Subcutaneous abdominal adipose tissue (tissue), 5 donors: ENCODE data around the gene CNOT6L.
"Not testable (repeated sequence)": the region's sequence is repeated elsewhere in the genome, so short reads cannot be mapped to it uniquely, and the experiment has no call there.

Experiments used
- H3K27ac ChIP-seq: one replicate; pipeline ENCODE4 v1.7.0; 2013; ENCODE audit warnings: low read depth, mild to moderate bottlenecking, inconsistent platforms, low read length, moderate library complexity
- H3K27me3 ChIP-seq, 5 donors: one replicate each; pipeline ENCODE4 v1.7.0; 2013; ENCODE audit warnings: low read length in 5 of 5, inconsistent platforms in 1 of 5; ENCODE audit not compliant: control insufficient read depth in 5 of 5, insufficient read depth in 4 of 5
- H3K36me3 ChIP-seq, 5 donors: one replicate each; pipeline ENCODE4 v1.7.0; 2013; ENCODE audit warnings: low read length in 5 of 5; ENCODE audit not compliant: control insufficient read depth in 5 of 5, insufficient read depth in 5 of 5
- H3K4me1 ChIP-seq, 5 donors: one replicate each; pipeline ENCODE4 v1.7.0; 2013; ENCODE audit warnings: low read length in 5 of 5, mild to moderate bottlenecking in 3 of 5, moderate library complexity in 1 of 5; ENCODE audit not compliant: control insufficient read depth in 5 of 5, insufficient read depth in 5 of 5
- H3K4me3 ChIP-seq, 5 donors: one replicate each; pipeline ENCODE4 v1.7.0; 2013; ENCODE audit warnings: low read length in 5 of 5, low read depth in 1 of 5
- H3K9ac ChIP-seq, 5 donors: one replicate each; pipeline ENCODE4 v1.7.0; 2013; ENCODE audit warnings: low read length in 5 of 5, mild to moderate bottlenecking in 4 of 5, moderate library complexity in 3 of 5
- H3K9me3 ChIP-seq, 5 donors: one replicate each; pipeline ENCODE4 v1.7.0; 2013; ENCODE audit warnings: low read length in 5 of 5; ENCODE audit not compliant: control insufficient read depth in 5 of 5
- donor health status: healthy.
- donor health status: healthy.
- donor health status: healthy.
- donor health status: healthy.
- donor health status: healthy.

CNOT6L gene

GRCh38 chr4:77721073-77721472 lies 98.1 kb downstream of the CNOT6L start:
- Histone ChIP-seq H3K27ac (no peak overlapping the region), H3K27me3 (no peaks in the 10 kb centered on the region), H3K4me1 (no peaks in the 10 kb centered on the region), H3K4me3 (no peak overlapping the region), H3K9me3 (no peaks in the 10 kb centered on the region), H3K9ac (no peak overlapping the region), H3K36me3 (peaks cover 8 to 34% (median 18%) of the 10 kb centered on the region in 5 donors)

- not testable (repeated sequence) for H3K27ac ChIP-seq, H3K4me3 ChIP-seq, H3K27me3 ChIP-seq, H3K9ac ChIP-seq, H3K4me1 ChIP-seq, H3K9me3 ChIP-seq
- H3K36me3 ChIP-seq = peaks cover 5 to 23% (median 9%) of the 10 kb centered on the region in 5 donors
These were observed 100.7 kb downstream of the CNOT6L start for GRCh38 chr4:77718500-77718899.

- Histone ChIP-seq H3K4me1 (no peaks in the 10 kb centered on the region), H3K9me3 (no peaks in the 10 kb centered on the region), H3K27ac (no peak overlapping the region), H3K27me3 (no peaks in the 10 kb centered on the region), H3K4me3 (no peak overlapping the region), H3K36me3 (peaks cover 3 to 23% (median 8%) of the 10 kb centered on the region in 5 donors), H3K9ac (no peak overlapping the region)
These were observed 103.5 kb downstream of the CNOT6L start for GRCh38 chr4:77715414-77716290.

- Histone ChIP-seq H3K9me3 (no peaks in the 10 kb centered on the region), H3K9ac (no peak overlapping the region), H3K4me1 (peaks cover 0 to 2% (median 0%) of the 10 kb centered on the region in 5 donors), H3K27ac (no peak overlapping the region), H3K4me3 (no peak overlapping the region), H3K27me3 (no peaks in the 10 kb centered on the region), H3K36me3 (peaks cover 2 to 20% (median 4%) of the 10 kb centered on the region in 5 donors)
These were observed 104.7 kb downstream of the CNOT6L start for GRCh38 chr4:77714514-77714913.

GRCh38 chr4:77713884-77714283 lies 105.3 kb downstream of the CNOT6L start:
- H3K4me3 ChIP-seq = no peak overlapping the region
- no peaks in the 10 kb centered on the region for H3K27me3 ChIP-seq
- peaks cover 2 to 17% (median 4%) of the 10 kb centered on the region in 5 donors for H3K36me3 ChIP-seq
- no peaks in the 10 kb centered on the region for H3K9me3 ChIP-seq
- no peak overlapping the region for H3K27ac ChIP-seq
- H3K9ac ChIP-seq = no peak overlapping the region
- H3K4me1 ChIP-seq = peaks cover 0 to 2% (median 0%) of the 10 kb centered on the region in 5 donors

- Histone ChIP-seq H3K27me3 (no peaks in the 10 kb centered on the region), H3K9me3 (no peaks in the 10 kb centered on the region), H3K4me1 (peaks cover 0 to 2% (median 0%) of the 10 kb centered on the region in 5 donors), H3K36me3 (peaks cover 2 to 17% (median 3%) of the 10 kb centered on the region in 5 donors), H3K27ac (no peak overlapping the region), H3K9ac (no peak overlapping the region), H3K4me3 (no peak overlapping the region)
These were observed 106.5 kb downstream of the CNOT6L start for GRCh38 chr4:77712675-77713074.

- Histone ChIP-seq H3K4me3 (no peak overlapping the region), H3K36me3 (peaks cover 0 to 17% (median 2%) of the 10 kb centered on the region in 5 donors), H3K27me3 (no peaks in the 10 kb centered on the region), H3K9ac (no peak overlapping the region), H3K27ac (no peak overlapping the region), H3K4me1 (peaks cover 0 to 2% (median 0%) of the 10 kb centered on the region in 5 donors), H3K9me3 (no peaks in the 10 kb centered on the region)
These were observed 107.7 kb downstream of the CNOT6L start for GRCh38 chr4:77711469-77711868.

GRCh38 chr4:77710684-77711083 lies 108.5 kb downstream of the CNOT6L start:
- no peaks in the 10 kb centered on the region for H3K27me3 ChIP-seq
- H3K36me3 ChIP-seq = peaks cover 0 to 17% (median 2%) of the 10 kb centered on the region in 5 donors
- no peak overlapping the region for H3K4me3 ChIP-seq
- no peaks in the 10 kb centered on the region for H3K9me3 ChIP-seq
- no peak overlapping the region for H3K9ac ChIP-seq
- no peak overlapping the region for H3K27ac ChIP-seq
- H3K4me1 ChIP-seq = peaks cover 0 to 2% (median 0%) of the 10 kb centered on the region in 5 donors

GRCh38 chr4:77710059-77710458 lies 109.1 kb downstream of the CNOT6L start:
- H3K9me3 ChIP-seq = no peaks in the 10 kb centered on the region
- no peak overlapping the region for H3K9ac ChIP-seq
- peaks cover 0 to 2% (median 0%) of the 10 kb centered on the region in 5 donors for H3K4me1 ChIP-seq
- peaks cover 0 to 13% (median 2%) of the 10 kb centered on the region in 5 donors for H3K36me3 ChIP-seq
- H3K27ac ChIP-seq = no peak overlapping the region
- no peak overlapping the region for H3K4me3 ChIP-seq
- no peaks in the 10 kb centered on the region for H3K27me3 ChIP-seq

- no peak overlapping the region for H3K27ac ChIP-seq
- no peak overlapping the region for H3K4me3 ChIP-seq
- H3K4me1 ChIP-seq = peaks cover 0 to 2% (median 0%) of the 10 kb centered on the region in 5 donors
- H3K27me3 ChIP-seq = no peaks in the 10 kb centered on the region
- no peak overlapping the region for H3K9ac ChIP-seq
- no peaks in the 10 kb centered on the region for H3K36me3 ChIP-seq
- H3K9me3 ChIP-seq = no peaks in the 10 kb centered on the region
These were observed 112.5 kb downstream of the CNOT6L start for GRCh38 chr4:77706717-77707116.
